Measurements from ENCODE around the gene CD82.
"Not testable (repeated sequence)": the region's sequence is repeated elsewhere in the genome, so short reads cannot be mapped to it uniquely, and the experiment has no call there.

Gene CD82

GRCh38 chr11:44533921-44534711 is 31.3 kb upstream of the CD82 start:
- no peak for DNase-seq (ENCODE audit: low read depth in 2 of 3, low spot score in 2 of 3)

- no peak for DNase-seq (ENCODE audit: low read depth in 2 of 3, low spot score in 2 of 3)
Measured at GRCh38 chr11:44535191-44535980, 30.1 kb upstream of the CD82 start.

GRCh38 chr11:44536788-44537516 is 28.5 kb upstream of the CD82 start:
- DNase-seq (ENCODE audit: low read depth in 2 of 3, low spot score in 2 of 3), result no peak

DNA sequence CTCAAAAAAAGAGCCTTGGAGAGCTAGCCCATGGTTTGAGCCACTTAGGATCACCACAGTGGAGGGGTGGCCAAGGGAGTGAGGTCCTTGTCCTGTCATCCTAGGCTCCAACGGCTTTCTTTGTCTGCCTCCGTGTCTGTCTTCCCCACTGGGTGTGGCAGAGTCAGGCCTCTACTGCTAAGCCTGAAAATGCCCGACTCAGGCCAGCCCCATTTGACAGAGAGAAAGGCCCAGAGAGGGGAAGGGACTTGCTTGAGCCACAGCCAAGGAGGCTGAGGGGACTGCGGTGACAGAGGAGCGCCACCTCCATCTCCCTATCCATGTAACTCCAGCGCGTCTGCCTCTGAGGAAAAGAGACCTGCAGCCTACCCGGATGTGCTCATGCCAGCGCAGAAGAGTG is 27.8 kb upstream of the CD82 start:
- DNase-seq (ENCODE audit: low read depth in 2 of 3, low spot score in 2 of 3), result no peak

DNA sequence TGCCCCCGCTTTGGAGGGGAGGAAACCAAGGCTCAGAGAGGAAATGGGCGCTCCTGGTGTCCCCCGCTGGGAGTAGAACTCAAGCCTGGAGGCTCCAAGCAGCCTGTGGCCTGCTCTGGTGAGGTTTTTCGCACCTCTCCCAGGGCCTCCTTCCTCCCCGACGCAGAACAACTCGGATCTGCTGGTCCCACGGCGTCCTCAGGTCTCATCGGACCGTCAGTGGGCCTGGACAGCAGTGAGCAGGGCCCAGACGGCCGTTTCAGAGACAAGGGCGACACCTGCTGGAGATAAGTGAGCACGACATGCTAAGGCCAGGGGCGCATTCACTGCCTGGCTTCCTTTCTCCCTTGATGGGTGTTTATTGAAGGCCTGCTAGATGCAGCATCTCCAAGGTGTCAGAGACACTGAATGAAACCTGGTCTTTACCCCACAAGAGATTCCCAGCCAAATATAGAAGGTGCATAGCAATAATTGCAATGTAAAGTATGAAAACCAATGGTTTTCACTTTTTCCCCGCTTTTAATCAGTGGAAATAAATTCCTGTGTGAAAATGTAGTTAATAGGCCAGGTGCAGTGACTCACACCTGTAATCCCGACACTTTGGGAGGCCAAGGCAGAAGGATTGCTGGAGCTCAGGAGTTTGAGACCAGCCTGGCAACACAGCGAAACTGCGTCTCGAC is 26.9 kb upstream of the CD82 start:
- peak in 2 of 3 experiments; percentile 54 to 70 for DNase-seq (ENCODE audit: low read depth in 2 of 3, low spot score in 2 of 3)

DNA sequence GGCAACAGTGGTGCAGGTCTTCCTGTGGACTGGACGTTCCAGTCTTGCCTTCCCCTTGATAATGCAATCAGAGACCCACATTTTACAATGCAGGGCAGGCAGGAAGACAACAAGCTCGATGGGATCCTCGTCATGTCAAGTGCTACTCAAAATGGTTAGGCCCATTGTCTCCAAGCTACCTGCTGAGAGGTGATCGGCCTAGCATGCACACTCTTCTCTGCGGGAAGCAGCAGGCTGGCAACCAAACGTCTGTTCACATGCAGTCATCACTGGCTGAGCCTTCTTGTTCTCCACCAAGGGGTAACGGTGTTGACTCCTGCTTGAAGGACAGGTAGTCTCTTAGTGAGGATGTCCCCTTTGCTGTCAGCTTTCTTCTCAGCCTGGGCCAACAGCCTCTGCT is 25.5 kb upstream of the CD82 start:
- no peak for DNase-seq (ENCODE audit: low read depth in 2 of 3, low spot score in 2 of 3)

DNA sequence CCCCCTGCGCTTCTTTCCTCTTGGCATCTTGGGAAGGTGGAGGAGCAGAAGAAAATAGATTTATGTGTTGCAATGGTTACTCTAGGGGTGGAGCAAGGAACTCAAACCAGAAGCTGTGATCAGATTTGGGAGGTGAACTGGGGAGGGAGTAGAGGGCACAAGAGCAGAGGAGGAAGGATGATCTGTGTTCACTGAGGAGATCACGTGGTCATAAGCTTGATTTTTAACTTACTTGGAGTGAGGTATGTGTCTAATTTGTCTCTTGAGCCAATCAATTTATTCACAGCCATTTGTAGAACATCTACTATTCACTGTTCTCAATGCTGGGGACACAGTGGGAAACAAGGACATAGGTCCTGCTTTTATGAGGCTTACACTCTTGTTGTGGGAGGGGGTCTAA is 24.8 kb upstream of the CD82 start:
- DNase-seq (ENCODE audit: low read depth in 2 of 3, low spot score in 2 of 3), result no peak

GRCh38 chr11:44542372-44542771 is 23.1 kb upstream of the CD82 start:
- DNase-seq (ENCODE audit: low read depth in 2 of 3, low spot score in 2 of 3), result no peak

GRCh38 chr11:44546984-44547383 is 18.5 kb upstream of the CD82 start:
- DNase-seq (ENCODE audit: low read depth in 2 of 3, low spot score in 2 of 3), result not testable (repeated sequence)

GRCh38 chr11:44547534-44547933 is 17.9 kb upstream of the CD82 start:
- not testable (repeated sequence) for DNase-seq (ENCODE audit: low read depth in 2 of 3, low spot score in 2 of 3)

DNA sequence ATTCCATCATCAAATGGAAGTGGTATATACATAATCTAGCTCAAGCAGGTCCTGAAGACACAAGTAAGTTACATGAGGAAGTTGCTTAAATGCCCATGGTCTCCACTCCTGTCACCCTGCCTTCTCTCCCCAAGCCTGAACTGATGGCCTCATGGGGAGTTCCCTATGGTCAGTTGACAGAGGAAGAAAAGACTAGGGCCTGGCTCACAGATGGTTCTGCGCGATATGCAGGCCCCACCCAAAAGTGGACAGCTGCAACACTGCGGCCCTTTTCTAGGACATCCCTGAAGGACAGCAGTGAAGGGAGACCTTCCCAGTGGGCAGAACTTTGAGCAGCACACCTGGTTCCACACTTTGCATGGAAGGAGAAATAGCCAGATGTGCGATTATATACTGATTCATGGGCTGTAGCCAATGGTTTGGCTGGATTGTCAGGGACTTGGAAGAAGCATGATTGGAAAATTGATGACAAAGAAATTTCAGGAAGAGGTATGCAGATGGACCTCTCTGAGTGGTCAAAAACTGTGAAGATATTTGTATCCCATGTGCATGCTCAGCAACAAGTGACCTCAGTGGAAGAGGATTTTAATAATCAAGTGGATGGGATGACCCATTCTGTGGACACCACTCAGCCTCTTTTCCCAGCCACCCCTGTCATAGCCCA is 17.3 kb upstream of the CD82 start:
- DNase-seq (ENCODE audit: low read depth in 2 of 3, low spot score in 2 of 3), result no peak

DNA sequence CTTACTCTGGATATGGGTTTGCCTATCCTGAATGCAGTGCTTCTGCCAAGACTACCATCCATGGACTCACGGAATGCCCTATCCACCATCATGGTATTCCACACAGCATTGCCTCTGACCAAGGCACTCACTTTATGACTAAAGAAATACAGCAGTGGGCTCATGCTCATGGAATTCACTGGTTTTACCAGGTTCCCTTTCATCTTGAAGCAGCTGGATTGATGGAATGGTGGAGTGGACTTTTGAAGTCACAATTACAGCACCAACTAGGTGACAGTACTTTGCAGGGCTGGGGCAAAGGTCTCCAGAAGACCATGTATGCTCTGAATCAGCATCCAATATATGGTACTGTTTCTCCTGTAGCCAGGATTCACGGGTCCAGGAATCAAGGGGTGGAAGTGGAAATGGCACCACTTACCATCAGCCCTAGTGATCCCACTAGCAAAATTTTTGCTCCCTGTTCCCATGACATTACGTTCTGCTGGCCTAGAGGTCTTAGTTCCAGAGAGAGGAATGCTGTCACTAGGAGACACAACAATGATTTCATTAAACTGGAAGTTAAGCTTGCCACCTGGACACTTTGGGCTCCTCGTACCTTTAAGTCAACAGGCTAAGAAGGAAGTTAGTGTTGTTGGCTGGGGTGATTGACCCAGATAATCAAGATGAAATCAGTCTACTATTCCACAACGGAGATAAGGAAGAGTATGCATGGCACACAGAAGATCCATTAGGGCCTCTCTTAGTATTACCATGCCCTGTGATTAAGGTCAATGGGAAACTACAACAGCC is 16.3 kb upstream of the CD82 start:
- DNase-seq (ENCODE audit: low read depth in 2 of 3, low spot score in 2 of 3), result not testable (repeated sequence)

- no peak for DNase-seq (ENCODE audit: low read depth in 2 of 3, low spot score in 2 of 3)
Measured at GRCh38 chr11:44550123-44550522, 15.3 kb upstream of the CD82 start.

DNA sequence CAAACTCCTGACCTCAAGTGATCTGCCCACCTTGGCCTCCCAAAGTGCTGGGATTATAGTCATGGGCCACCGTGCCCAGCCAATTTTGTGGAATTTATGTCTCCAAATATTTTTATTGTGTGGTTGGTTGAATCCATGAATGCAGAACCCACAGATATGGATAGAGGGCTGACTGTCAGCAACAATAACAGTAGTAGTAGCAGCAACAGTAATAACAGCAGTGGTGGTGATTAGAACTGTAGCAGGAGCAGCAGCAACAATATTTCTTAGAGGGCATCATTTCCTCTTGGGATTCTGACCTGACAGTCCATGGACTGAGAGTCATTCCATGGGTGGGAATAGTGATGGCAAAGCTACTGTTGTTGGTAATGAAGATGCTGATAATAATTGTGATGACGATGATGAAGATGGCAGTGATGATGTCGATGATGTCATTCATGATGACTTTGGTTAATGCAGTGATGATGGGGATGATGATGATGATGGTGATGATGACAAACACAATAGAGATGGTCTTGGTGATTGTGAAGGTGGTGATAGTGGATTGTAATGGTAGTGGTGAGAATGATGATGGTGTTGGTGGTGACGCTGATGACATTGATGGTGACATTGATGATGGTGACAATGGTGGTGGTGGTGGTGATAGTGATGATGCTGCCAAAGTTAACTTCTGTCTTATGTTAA is 13.9 kb upstream of the CD82 start:
- no peak for DNase-seq (ENCODE audit: low read depth in 2 of 3, low spot score in 2 of 3)

- DNase-seq (ENCODE audit: low read depth in 2 of 3, low spot score in 2 of 3), result no peak
Measured at GRCh38 chr11:44555031-44555800, 10.2 kb upstream of the CD82 start.

- DNase-seq (ENCODE audit: low read depth in 2 of 3, low spot score in 2 of 3), result peak in 1 of 3 experiments; percentile 23
Measured at GRCh38 chr11:44556735-44557409, 8.6 kb upstream of the CD82 start.

DNA sequence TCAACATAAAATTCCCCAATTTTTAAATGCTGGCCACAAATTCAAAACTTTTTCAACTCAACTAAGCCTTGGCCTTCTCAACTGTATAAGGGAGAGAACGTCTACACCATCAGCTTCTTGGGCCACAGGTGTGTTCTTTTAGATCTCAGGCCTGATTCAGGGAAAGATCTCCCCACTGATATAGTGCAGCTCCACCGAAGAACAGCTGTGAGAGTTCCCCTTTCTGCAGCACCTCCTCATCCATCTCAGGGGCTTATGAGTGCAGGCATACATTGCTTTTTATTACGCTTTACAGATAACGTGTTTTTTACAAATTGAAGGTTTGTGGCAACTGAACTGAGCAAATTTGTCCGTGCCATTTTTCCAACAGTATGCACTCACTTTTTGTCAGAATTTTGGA is 8.0 kb upstream of the CD82 start:
- DNase-seq (ENCODE audit: low read depth in 2 of 3, low spot score in 2 of 3), result no peak
